ENCODE measurements around the gene SREBF2.

GRCh38 chr22:41844036-41844435 is 11.1 kb downstream of the SREBF2 start:
- TF ChIP-seq CTCF (conservative IDR thresholded peaks at IDR 0.05; ENCODE audit: low read length) (no peak), EZH2phosphoT487 (IDR thresholded peaks at IDR 0.05; ENCODE audit: borderline replicate concordance, low read depth, low read length) (no peak)
